Colonic mucosa (tissue), 4 donors: Measurements from ENCODE around the gene VPS50. TPM values are rescaled to one million over a fixed set of nuclear protein-coding genes. Genes with fewer than 3 reads are reported as not detected.

Experiments used
- DNase-seq: peaks from one replicate; pipeline ENCODE4 v3.0.0-alpha.2; 2020
- H3K27ac ChIP-seq: fragments of 200-600 bp; one replicate; pipeline ENCODE4 v1.8.0; 2021
- H3K27me3 ChIP-seq: fragments of 200-600 bp; one replicate; pipeline ENCODE4 v1.8.0; 2021
- H3K36me3 ChIP-seq: fragments of 200-600 bp; one replicate; pipeline ENCODE4 v1.8.0; 2021
- H3K4me1 ChIP-seq: fragments of 200-600 bp; one replicate; pipeline ENCODE4 v1.8.0; 2021; ENCODE audit warnings: mild to moderate bottlenecking
- H3K4me3 ChIP-seq: fragments of 200-600 bp; one replicate; pipeline ENCODE4 v1.8.0; 2021
- H3K9ac ChIP-seq, 2 donors: one replicate each; pipeline ENCODE4 v1.7.0; 2013; ENCODE audit warnings: control low read depth in 2 of 2, low read depth in 2 of 2, low read length in 2 of 2
- H3K9me3 ChIP-seq: fragments of 200-600 bp; one replicate; pipeline ENCODE4 v1.8.0; 2021
- intact Hi-C: fragments of 100-400 bp; cut with DNase I; formaldehyde crosslinking; loops from one replicate; pipeline ENCODE4 v1.14.1; 2022
- total RNA-seq, 2 donors: library from RNA; stranded (reverse); fragmentation: NEBNext Ultra II Directional in 1 of 2; extraction: Animal tissue kit (Norgen Biotek cat#: 25700) in 1 of 2; gene quantifications; one replicate each; pipeline ENCODE4 v1.2.1, GENCODE V29; 2021
- TF ChIP-seq, protein P1 (sequence below): fragments of 200-600 bp; IDR thresholded peaks from one replicate; pipeline ENCODE4 v1.8.0; 2022; ENCODE audit warnings: antibody characterized with exemption, mild to moderate bottlenecking
- donor health status: healthy.
- donor health status: DM: no; HTN: no; CAD: no.
- donor health status: DM: no; HTN: no; CAD: no.

The VPS50 gene
- total RNA-seq, 2 donors from 2014 or later, result 27.2 to 29.0 TPM

DNA sequence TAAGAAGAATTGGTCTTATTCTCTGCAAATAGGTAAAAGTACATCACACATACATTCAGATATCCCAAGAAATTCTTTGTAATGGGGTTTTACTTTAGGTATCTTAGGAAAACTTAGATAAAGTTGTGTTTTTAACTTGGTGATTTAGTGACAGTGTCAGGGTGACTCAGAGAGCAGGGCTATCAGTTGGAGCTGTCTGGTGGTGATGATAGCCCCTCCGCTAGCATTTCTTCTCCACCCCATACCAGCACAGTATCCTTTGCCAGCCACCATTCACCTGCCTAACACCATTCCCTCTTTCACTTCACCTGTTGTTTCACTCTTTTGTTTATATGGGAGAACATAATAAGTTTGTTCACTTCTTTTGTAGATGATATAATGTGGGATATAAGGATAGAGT lies 30.4 kb downstream of the VPS50 start:
- Histone ChIP-seq H3K36me3 (no peaks in the 10 kb centered on the region), H3K9ac (no peak overlapping the region), H3K27me3 (no peaks in the 10 kb centered on the region), H3K4me1 (no peaks in the 10 kb centered on the region), H3K9me3 (no peaks in the 10 kb centered on the region), H3K27ac (no peak overlapping the region), H3K4me3 (no peak overlapping the region)
- intact Hi-C loops, result no loop called here
- DNase-seq, result no peak
- TF ChIP-seq, protein P1, sequence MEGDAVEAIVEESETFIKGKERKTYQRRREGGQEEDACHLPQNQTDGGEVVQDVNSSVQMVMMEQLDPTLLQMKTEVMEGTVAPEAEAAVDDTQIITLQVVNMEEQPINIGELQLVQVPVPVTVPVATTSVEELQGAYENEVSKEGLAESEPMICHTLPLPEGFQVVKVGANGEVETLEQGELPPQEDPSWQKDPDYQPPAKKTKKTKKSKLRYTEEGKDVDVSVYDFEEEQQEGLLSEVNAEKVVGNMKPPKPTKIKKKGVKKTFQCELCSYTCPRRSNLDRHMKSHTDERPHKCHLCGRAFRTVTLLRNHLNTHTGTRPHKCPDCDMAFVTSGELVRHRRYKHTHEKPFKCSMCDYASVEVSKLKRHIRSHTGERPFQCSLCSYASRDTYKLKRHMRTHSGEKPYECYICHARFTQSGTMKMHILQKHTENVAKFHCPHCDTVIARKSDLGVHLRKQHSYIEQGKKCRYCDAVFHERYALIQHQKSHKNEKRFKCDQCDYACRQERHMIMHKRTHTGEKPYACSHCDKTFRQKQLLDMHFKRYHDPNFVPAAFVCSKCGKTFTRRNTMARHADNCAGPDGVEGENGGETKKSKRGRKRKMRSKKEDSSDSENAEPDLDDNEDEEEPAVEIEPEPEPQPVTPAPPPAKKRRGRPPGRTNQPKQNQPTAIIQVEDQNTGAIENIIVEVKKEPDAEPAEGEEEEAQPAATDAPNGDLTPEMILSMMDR, result no peak

GRCh38 chr7:93265220-93265619 lies 33.1 kb downstream of the VPS50 start:
- H3K9me3 ChIP-seq, result no peaks in the 10 kb centered on the region
- no peak for DNase-seq
- no peaks in the 10 kb centered on the region for H3K36me3 ChIP-seq
- no peaks in the 10 kb centered on the region for H3K27me3 ChIP-seq
- H3K4me1 ChIP-seq, result no peaks in the 10 kb centered on the region
- H3K9ac ChIP-seq, result no peak overlapping the region
- TF ChIP-seq, protein P1, result no peak
- intact Hi-C loops, result no loop called here
- H3K27ac ChIP-seq, result no peak overlapping the region
- no peak overlapping the region for H3K4me3 ChIP-seq

DNA sequence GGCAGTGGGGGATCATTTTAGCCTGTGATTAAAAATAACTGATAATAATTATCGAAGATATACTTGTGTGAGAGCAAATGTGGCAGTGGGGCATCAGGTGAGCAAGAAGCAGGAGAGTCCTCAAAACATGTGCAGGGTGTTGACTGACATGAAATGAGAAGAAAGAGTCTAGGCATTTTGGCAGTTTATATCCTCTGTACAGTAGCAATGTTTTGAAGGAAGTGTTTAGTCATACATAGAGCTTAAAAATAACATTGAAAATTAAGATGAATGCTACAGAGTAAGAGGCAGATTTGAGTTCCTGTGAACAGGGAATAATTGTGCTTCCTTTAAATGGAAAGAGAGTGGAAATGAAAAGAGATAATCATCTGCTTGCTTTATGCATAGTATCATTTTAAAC lies 47.4 kb downstream of the VPS50 start:
- no peaks in the 10 kb centered on the region for H3K9me3 ChIP-seq
- DNase-seq, result no peak
- no peaks in the 10 kb centered on the region for H3K27me3 ChIP-seq
- intact Hi-C loops, result no loop called here
- no peak overlapping the region for H3K4me3 ChIP-seq
- TF ChIP-seq, protein P1, result no peak
- H3K36me3 ChIP-seq, result peaks cover 6% of the 10 kb centered on the region
- no peaks in the 10 kb centered on the region for H3K4me1 ChIP-seq
- H3K9ac ChIP-seq, result no peak overlapping the region
- H3K27ac ChIP-seq, result no peak overlapping the region

DNA sequence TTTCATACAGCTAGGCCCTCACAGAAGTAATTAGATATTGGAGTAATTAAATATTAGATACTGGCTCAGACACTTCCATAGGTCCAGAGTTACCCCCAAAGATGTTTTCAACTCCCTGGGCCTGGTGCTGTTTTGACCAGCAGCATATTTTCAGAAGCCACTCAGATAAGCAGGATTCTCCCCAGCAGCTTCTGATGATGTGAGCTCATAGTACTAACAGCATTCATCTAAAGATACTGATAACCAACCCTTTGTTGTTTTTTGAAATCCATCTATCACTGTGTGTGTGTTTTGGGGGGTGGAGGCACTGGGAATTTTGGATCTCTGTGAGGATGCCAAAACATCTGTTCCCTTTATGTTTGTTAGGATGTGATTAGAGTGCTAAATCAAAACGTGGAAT lies 52.7 kb downstream of the VPS50 start:
- H3K27me3 ChIP-seq, result no peaks in the 10 kb centered on the region
- no peaks in the 10 kb centered on the region for H3K9me3 ChIP-seq
- H3K27ac ChIP-seq, result no peak overlapping the region
- intact Hi-C loops, result no loop called here
- H3K9ac ChIP-seq, result no peak overlapping the region
- DNase-seq, result no peak
- H3K4me1 ChIP-seq, result no peaks in the 10 kb centered on the region
- no peaks in the 10 kb centered on the region for H3K36me3 ChIP-seq
- TF ChIP-seq, protein P1, result no peak
- no peak overlapping the region for H3K4me3 ChIP-seq

DNA sequence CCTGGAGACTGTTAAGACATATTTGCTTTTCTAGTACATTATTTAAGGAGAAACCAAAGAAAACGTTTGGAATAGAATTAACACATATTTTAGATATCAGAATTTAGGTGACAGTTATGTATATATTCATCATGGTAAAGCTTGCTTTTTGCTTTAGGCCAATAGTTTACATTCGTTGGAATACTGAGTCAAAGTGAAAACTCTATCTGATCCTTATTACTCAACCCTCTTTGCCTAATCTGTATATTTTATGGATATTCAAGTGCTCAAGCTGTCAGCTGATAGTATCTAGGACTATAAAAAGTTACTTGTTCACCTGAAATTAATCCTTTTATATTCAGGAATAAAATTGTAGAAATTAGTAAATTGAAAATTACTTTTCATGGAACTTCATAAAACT lies 61.1 kb downstream of the VPS50 start:
- H3K4me1 ChIP-seq, result no peaks in the 10 kb centered on the region
- intact Hi-C loops, result no loop called here
- no peak overlapping the region for H3K4me3 ChIP-seq
- no peak overlapping the region for H3K27ac ChIP-seq
- H3K27me3 ChIP-seq, result no peaks in the 10 kb centered on the region
- H3K9ac ChIP-seq, result no peak overlapping the region
- DNase-seq, result no peak
- TF ChIP-seq, protein P1, result no peak
- H3K36me3 ChIP-seq, result no peaks in the 10 kb centered on the region
- no peaks in the 10 kb centered on the region for H3K9me3 ChIP-seq

GRCh38 chr7:93298206-93298605 lies 66.0 kb downstream of the VPS50 start:
- no peaks in the 10 kb centered on the region for H3K36me3 ChIP-seq
- TF ChIP-seq, protein P1, result no peak
- H3K4me1 ChIP-seq, result no peaks in the 10 kb centered on the region

More at GRCh38 chr7:93298206-93298605, 66.0 kb downstream of the VPS50 start:
- Histone ChIP-seq H3K27ac (no peak overlapping the region), H3K9ac (no peak overlapping the region), H3K4me3 (no peak overlapping the region), H3K9me3 (no peaks in the 10 kb centered on the region), H3K27me3 (no peaks in the 10 kb centered on the region)
- intact Hi-C loops, result no loop called here
- DNase-seq, result no peak
